ENCODE data around the gene LRRC7. TPM values are rescaled to one million over a fixed set of nuclear protein-coding genes. Genes with fewer than 3 reads are reported as not detected.
"Not testable (repeated sequence)": the region's sequence is repeated elsewhere in the genome, so short reads cannot be mapped to it uniquely, and the experiment has no call there.

LRRC7 gene
- total RNA-seq, 2 experiments from 2014 or later, result not detected

DNA sequence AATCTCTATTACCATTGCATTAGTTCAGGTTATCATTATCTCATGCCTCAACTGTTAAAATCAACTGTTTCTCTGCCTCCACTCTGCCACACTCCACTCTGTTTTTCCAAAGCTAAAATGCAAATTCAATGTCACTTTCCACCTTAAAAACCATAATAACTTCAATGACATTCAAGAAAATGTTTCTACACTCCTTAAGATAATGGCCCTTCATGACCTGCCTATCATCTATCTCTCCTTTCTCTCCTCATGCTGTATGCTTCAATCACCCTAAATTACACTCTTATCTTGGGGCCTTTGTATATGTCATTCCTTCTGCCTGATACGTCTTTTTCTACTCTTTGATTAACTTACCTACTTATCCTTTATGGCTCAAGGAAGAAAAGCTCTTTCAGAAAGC, 296.0 kb downstream of the LRRC7 start:
- POLR2A ChIA-PET, result no interaction called here
- DNase-seq, result no peak
- no peaks in the 10 kb centered on the region for H3K4me1 Mint-ChIP-seq (ENCODE audit: low read depth)
- intact Hi-C loops (cut with micrococcal nuclease), result no loop called here
- H3K27me3 Mint-ChIP-seq, result no peaks in the 10 kb centered on the region
- H3K4me3 Mint-ChIP-seq, result no peak overlapping the region
- H3K9me3 Mint-ChIP-seq, result peaks cover 8% of the 10 kb centered on the region
- H3K27ac Mint-ChIP-seq, result no peak overlapping the region
- CTCF ChIA-PET, result no interaction called here
- H3K36me3 Mint-ChIP-seq, result no peaks in the 10 kb centered on the region

DNA sequence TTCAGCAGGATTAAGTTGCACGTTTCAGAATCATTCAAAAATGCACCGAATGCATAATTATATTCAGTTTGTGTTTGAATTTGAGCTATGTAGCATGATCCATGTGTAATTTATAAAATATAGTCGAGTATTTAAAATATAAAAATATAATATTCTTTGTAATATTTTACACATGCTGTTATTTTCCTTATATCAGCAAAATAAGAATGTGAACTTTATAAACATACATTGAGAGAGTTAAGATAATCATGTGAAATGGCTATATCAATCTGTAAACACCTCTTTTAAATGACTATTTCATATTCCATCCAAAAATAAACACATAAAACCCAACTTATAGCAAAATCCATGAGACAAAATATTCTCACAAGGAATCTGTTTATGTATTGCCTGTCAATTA, 303.7 kb downstream of the LRRC7 start:
- Mint-ChIP-seq H3K9me3 (peaks cover 4% of the 10 kb centered on the region), H3K4me1 (ENCODE audit: low read depth) (no peaks in the 10 kb centered on the region), H3K4me3 (no peak overlapping the region), H3K27ac (no peak overlapping the region), H3K36me3 (no peaks in the 10 kb centered on the region), H3K27me3 (no peaks in the 10 kb centered on the region)
- DNase-seq, result no peak
- intact Hi-C loops (cut with micrococcal nuclease), result no loop called here
- POLR2A ChIA-PET, result no interaction called here
- CTCF ChIA-PET, result no interaction called here

- ChIA-PET CTCF (no interaction called here), POLR2A (no interaction called here)
- no peak overlapping the region for H3K27ac Mint-ChIP-seq
- DNase-seq, result no peak
- no peaks in the 10 kb centered on the region for H3K27me3 Mint-ChIP-seq
- intact Hi-C loops (cut with micrococcal nuclease), result no loop called here
- peaks cover 12% of the 10 kb centered on the region for H3K9me3 Mint-ChIP-seq
- H3K4me1 Mint-ChIP-seq (ENCODE audit: low read depth), result no peaks in the 10 kb centered on the region
- H3K4me3 Mint-ChIP-seq, result no peak overlapping the region
- no peaks in the 10 kb centered on the region for H3K36me3 Mint-ChIP-seq
Observed at GRCh38 chr1:69878338-69878737, 310.6 kb downstream of the LRRC7 start.

DNA sequence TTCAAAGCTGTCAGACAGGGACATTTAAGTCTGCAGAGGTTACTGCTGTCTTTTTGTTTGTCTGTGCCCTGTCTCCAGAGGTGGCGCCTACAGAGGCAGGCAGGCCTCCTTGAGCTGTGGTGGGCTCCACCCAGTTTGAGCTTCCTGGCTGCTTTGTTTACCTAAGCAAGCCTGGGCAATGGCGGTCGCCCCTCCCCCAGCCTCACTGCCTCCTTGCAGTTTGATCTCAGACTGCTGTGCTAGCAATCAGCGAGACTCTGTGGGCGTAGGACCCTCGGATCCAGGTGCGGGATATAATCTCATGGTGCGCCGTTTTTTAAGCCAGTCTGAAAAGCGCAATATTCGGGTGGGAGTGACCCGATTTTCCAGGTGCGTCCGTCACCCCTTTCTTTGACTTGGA, 320.3 kb downstream of the LRRC7 start:
- CTCF ChIA-PET; POLR2A ChIA-PET; H3K4me3 Mint-ChIP-seq; H3K36me3 Mint-ChIP-seq; intact Hi-C loops (cut with micrococcal nuclease); H3K27me3 Mint-ChIP-seq; H3K27ac Mint-ChIP-seq; DNase-seq; H3K4me1 Mint-ChIP-seq (ENCODE audit: low read depth): not testable (repeated sequence)
- peaks cover 16% of the 10 kb centered on the region for H3K9me3 Mint-ChIP-seq

GRCh38 chr1:69888657-69889056, 320.9 kb downstream of the LRRC7 start:
- CTCF ChIA-PET, result no interaction called here
- H3K9me3 Mint-ChIP-seq, result peaks cover 16% of the 10 kb centered on the region
- no peak for DNase-seq

DNA sequence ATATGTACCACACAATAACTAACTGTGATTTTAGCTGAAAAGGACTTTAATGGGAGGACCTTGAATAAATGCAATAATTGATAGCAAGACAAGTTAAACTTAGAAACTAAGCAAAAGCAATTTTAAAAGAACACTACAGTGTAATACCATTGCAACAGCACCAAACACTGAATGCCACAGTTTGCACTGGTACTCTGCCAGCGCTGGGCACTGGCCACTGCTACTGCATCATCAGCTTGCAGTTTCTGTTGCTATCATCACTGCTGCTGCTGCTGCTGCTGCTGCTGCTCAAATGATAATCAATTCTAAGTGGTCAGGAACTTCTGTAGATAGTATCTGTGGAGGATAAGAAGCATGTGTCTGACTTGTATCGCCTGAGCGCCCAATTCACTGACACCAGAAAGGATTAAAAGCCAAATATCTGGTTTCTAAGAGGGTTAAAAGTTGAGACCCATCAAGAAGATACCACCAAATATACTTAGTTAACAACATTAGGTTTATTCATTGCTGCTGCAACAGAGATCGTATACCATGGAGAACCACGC, 330.8 kb downstream of the LRRC7 start:
- Mint-ChIP-seq H3K27ac (no peak overlapping the region), H3K4me1 (ENCODE audit: low read depth) (no peaks in the 10 kb centered on the region), H3K4me3 (no peak overlapping the region), H3K9me3 (peaks cover 2% of the 10 kb centered on the region), H3K36me3 (no peaks in the 10 kb centered on the region), H3K27me3 (no peaks in the 10 kb centered on the region)
- no peak for DNase-seq
- intact Hi-C loops (cut with micrococcal nuclease), result no loop called here
- ChIA-PET CTCF (no interaction called here), POLR2A (no interaction called here)

More at GRCh38 chr1:69888657-69889056, 320.9 kb downstream of the LRRC7 start:
- Mint-ChIP-seq H3K27ac (no peak overlapping the region), H3K4me3 (no peak overlapping the region), H3K27me3 (no peaks in the 10 kb centered on the region), H3K4me1 (ENCODE audit: low read depth) (no peaks in the 10 kb centered on the region), H3K36me3 (no peaks in the 10 kb centered on the region)
- intact Hi-C loops (cut with micrococcal nuclease), result no loop called here
- POLR2A ChIA-PET, result no interaction called here

- no peaks in the 10 kb centered on the region for H3K4me1 Mint-ChIP-seq (ENCODE audit: low read depth)
- peaks cover 3% of the 10 kb centered on the region for H3K9me3 Mint-ChIP-seq
- no peaks in the 10 kb centered on the region for H3K27me3 Mint-ChIP-seq
- no peaks in the 10 kb centered on the region for H3K36me3 Mint-ChIP-seq
- intact Hi-C loops (cut with micrococcal nuclease), result no loop called here
- DNase-seq, result no peak
- H3K4me3 Mint-ChIP-seq, result no peak overlapping the region
- CTCF ChIA-PET, result no interaction called here
- H3K27ac Mint-ChIP-seq, result no peak overlapping the region
- POLR2A ChIA-PET, result no interaction called here
Observed at GRCh38 chr1:69911301-69911801, 343.6 kb downstream of the LRRC7 start.

DNA sequence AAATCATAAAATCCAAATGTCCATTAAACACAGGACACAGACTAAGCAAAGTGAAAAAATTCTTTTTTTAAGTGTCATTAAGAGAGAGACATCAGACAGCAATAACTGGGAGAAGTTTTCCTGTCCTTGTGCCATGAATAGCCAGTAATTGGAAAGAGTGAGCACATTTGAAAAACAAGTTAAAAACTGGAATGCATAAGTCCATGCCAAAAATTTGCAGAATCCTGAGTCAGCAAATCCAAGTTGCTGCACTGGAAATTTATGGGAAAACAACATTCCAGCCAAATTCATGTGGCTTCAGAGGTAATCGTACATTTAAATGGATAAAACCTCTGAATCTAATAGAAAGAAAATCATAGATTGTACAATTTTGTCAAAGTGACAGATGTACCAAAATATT, 346.3 kb downstream of the LRRC7 start:
- H3K4me3 Mint-ChIP-seq, result no peak overlapping the region
- H3K27me3 Mint-ChIP-seq, result no peaks in the 10 kb centered on the region
- no peaks in the 10 kb centered on the region for H3K36me3 Mint-ChIP-seq
- CTCF ChIA-PET, result no interaction called here
- POLR2A ChIA-PET, result no interaction called here
- no peaks in the 10 kb centered on the region for H3K9me3 Mint-ChIP-seq
- intact Hi-C loops (cut with micrococcal nuclease), result no loop called here
- no peaks in the 10 kb centered on the region for H3K4me1 Mint-ChIP-seq (ENCODE audit: low read depth)
- no peak for DNase-seq
- H3K27ac Mint-ChIP-seq, result no peak overlapping the region

- Mint-ChIP-seq H3K9me3 (no peaks in the 10 kb centered on the region), H3K4me1 (ENCODE audit: low read depth) (no peaks in the 10 kb centered on the region), H3K36me3 (no peaks in the 10 kb centered on the region), H3K27ac (no peak overlapping the region), H3K4me3 (no peak overlapping the region), H3K27me3 (no peaks in the 10 kb centered on the region)
- no peak for DNase-seq
- intact Hi-C loops (cut with micrococcal nuclease), result no loop called here
- CTCF ChIA-PET, result no interaction called here
- POLR2A ChIA-PET, result no interaction called here
Observed at GRCh38 chr1:69914976-69915765, 347.4 kb downstream of the LRRC7 start.

DNA sequence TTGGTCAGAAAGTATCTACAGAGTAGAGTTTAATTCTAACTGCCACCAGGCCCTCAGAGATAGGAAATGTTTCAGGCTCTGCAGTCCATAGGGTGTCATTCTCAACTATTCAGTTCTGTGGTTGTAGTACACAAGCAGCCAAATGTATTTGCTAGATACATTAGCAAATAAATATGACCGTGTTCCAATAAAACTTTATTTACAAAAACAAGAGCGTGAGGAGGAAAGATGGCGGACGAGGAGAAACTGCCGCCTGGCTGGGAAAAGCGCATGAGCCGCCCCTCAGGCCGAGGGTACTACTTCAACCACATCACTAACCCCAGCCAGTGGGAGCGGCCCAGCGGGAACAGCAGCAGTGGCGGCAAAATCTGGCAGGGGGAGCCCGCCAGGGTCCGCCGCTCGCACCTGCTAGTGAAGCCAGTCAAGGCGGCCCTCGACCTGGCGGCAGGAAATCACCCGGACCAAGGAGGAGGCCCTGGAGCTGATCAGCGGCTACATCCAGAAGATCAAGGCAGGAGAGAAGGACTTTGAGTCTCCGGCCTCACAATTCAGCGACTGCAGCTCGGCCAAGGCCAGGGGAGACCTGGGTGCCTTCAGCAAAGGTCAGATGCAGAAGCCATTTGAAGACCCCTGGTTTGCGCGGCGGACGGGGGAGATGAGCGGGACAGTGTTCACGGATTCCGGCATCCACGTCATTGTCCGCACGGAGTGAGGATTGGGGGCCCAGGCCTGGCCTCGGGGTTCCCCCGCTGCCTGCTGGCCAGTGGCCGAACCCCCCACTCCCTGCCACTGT, 351.6 kb downstream of the LRRC7 start:
- POLR2A ChIA-PET, result no interaction called here
- intact Hi-C loops (cut with micrococcal nuclease), result no loop called here
- no peak overlapping the region for H3K4me3 Mint-ChIP-seq
- H3K27me3 Mint-ChIP-seq, result no peaks in the 10 kb centered on the region
- CTCF ChIA-PET, result no interaction called here
- H3K4me1 Mint-ChIP-seq (ENCODE audit: low read depth), result no peaks in the 10 kb centered on the region
- DNase-seq, result no peak
- no peaks in the 10 kb centered on the region for H3K36me3 Mint-ChIP-seq
- H3K9me3 Mint-ChIP-seq, result peaks cover 5% of the 10 kb centered on the region
- H3K27ac Mint-ChIP-seq, result no peak overlapping the region

GRCh38 chr1:69919922-69920273, 352.2 kb downstream of the LRRC7 start:
- Mint-ChIP-seq H3K4me3 (no peak overlapping the region), H3K4me1 (ENCODE audit: low read depth) (no peaks in the 10 kb centered on the region), H3K27me3 (no peaks in the 10 kb centered on the region), H3K27ac (no peak overlapping the region), H3K9me3 (peaks cover 5% of the 10 kb centered on the region), H3K36me3 (no peaks in the 10 kb centered on the region)
- POLR2A ChIA-PET, result no interaction called here
- DNase-seq, result no peak
- intact Hi-C loops (cut with micrococcal nuclease), result no loop called here
- CTCF ChIA-PET, result no interaction called here

- no peaks in the 10 kb centered on the region for H3K27me3 Mint-ChIP-seq
- H3K4me3 Mint-ChIP-seq, result no peak overlapping the region
- peaks cover 5% of the 10 kb centered on the region for H3K9me3 Mint-ChIP-seq
- no peaks in the 10 kb centered on the region for H3K36me3 Mint-ChIP-seq
- CTCF ChIA-PET, result no interaction called here
- no peak overlapping the region for H3K27ac Mint-ChIP-seq
- H3K4me1 Mint-ChIP-seq (ENCODE audit: low read depth), result no peaks in the 10 kb centered on the region
- no peak for DNase-seq
- intact Hi-C loops (cut with micrococcal nuclease), result no loop called here
- POLR2A ChIA-PET, result no interaction called here
Observed at GRCh38 chr1:69920426-69920825, 352.7 kb downstream of the LRRC7 start.

DNA sequence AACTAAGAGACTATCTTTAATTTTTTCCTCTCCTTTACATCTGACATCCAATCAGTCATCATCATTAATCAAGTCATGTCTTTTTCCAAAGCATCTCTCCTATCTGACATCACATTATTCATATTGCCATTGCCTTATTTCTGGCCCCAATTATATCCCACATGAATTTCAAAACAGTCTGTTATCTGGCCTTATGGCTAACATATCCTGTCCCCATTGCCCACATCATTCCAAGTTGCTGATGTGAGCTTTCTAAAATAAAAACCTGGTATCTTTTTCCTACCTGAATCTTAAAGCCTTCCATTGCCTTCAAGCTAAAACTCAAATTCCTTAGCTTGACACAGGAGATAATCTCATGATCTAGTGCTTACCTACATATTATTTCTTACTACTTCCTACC, 353.8 kb downstream of the LRRC7 start:
- intact Hi-C loops (cut with micrococcal nuclease), result no loop called here
- Mint-ChIP-seq H3K4me1 (ENCODE audit: low read depth) (no peaks in the 10 kb centered on the region), H3K36me3 (no peaks in the 10 kb centered on the region), H3K4me3 (no peak overlapping the region), H3K27ac (no peak overlapping the region), H3K27me3 (no peaks in the 10 kb centered on the region), H3K9me3 (peaks cover 5% of the 10 kb centered on the region)
- DNase-seq, result no peak
- ChIA-PET CTCF (no interaction called here), POLR2A (no interaction called here)

All from activated CD4-positive, alpha-beta memory T cell treated with anti-CD3 and anti-CD28 coated beads for 36 hours (primary cell).